Measurements from ENCODE around the gene CBLIF. TPM values are rescaled to one million over a fixed set of nuclear protein-coding genes. Genes with fewer than 3 reads are reported as not detected.
"Not testable (repeated sequence)": the region's sequence is repeated elsewhere in the genome, so short reads cannot be mapped to it uniquely, and the experiment has no call there.

CBLIF gene
- total RNA-seq, 1 donor from 2014 or later, result 54.6 TPM

GRCh38 chr11:59857439-59858434 lies 12.4 kb upstream of the CBLIF start:
- H3K27ac Mint-ChIP-seq, result no peak overlapping the region
- TF ChIP-seq CTCF (conservative IDR thresholded peaks at IDR 0.05), result no peak

GRCh38 chr11:59854871-59855270 lies 9.6 kb upstream of the CBLIF start:
- Mint-ChIP-seq H3K27ac (no peak overlapping the region), H3K9me3 (no peaks in the 10 kb centered on the region), H3K4me3 (no peak overlapping the region), H3K27me3 (no peaks in the 10 kb centered on the region), H3K4me1 (ENCODE audit: unreplicated experiment) (no peaks in the 10 kb centered on the region), H3K36me3 (no peaks in the 10 kb centered on the region)
- TF ChIP-seq CTCF (conservative IDR thresholded peaks at IDR 0.05), result no peak
- no peak for DNase-seq (ENCODE audit: extremely low spot score, unreplicated experiment)

More at GRCh38 chr11:59857439-59858434, 12.4 kb upstream of the CBLIF start:
- no peak overlapping the region for H3K4me3 Mint-ChIP-seq
- H3K9me3 Mint-ChIP-seq, result no peaks in the 10 kb centered on the region
- no peaks in the 10 kb centered on the region for H3K4me1 Mint-ChIP-seq (ENCODE audit: unreplicated experiment)
- no peaks in the 10 kb centered on the region for H3K36me3 Mint-ChIP-seq
- no peak for DNase-seq (ENCODE audit: extremely low spot score, unreplicated experiment)
- no peaks in the 10 kb centered on the region for H3K27me3 Mint-ChIP-seq

GRCh38 chr11:59851416-59851815 lies 6.1 kb upstream of the CBLIF start:
- not testable (repeated sequence) for H3K4me1 Mint-ChIP-seq (ENCODE audit: unreplicated experiment); H3K4me3 Mint-ChIP-seq; H3K36me3 Mint-ChIP-seq; H3K27ac Mint-ChIP-seq; DNase-seq (ENCODE audit: extremely low spot score, unreplicated experiment); H3K27me3 Mint-ChIP-seq; H3K9me3 Mint-ChIP-seq

GRCh38 chr11:59849551-59849950 lies 4.3 kb upstream of the CBLIF start:
- not testable (repeated sequence) for H3K36me3 Mint-ChIP-seq; H3K4me3 Mint-ChIP-seq; H3K9me3 Mint-ChIP-seq; H3K27me3 Mint-ChIP-seq; H3K4me1 Mint-ChIP-seq (ENCODE audit: unreplicated experiment); DNase-seq (ENCODE audit: extremely low spot score, unreplicated experiment); H3K27ac Mint-ChIP-seq

- Mint-ChIP-seq H3K27me3 (peaks cover 3% of the 10 kb centered on the region), H3K36me3 (no peaks in the 10 kb centered on the region), H3K9me3 (no peaks in the 10 kb centered on the region), H3K4me3 (no peak overlapping the region), H3K4me1 (ENCODE audit: unreplicated experiment) (peaks cover 4% of the 10 kb centered on the region), H3K27ac (peak overlapping the region; percentile 16)
- TF ChIP-seq CTCF (conservative IDR thresholded peaks at IDR 0.05), result no peak
- no peak for DNase-seq (ENCODE audit: extremely low spot score, unreplicated experiment)
Measured at GRCh38 chr11:59849129-59849528, 3.8 kb upstream of the CBLIF start.

- not testable (repeated sequence) for H3K9me3 Mint-ChIP-seq; H3K27me3 Mint-ChIP-seq; H3K4me3 Mint-ChIP-seq; DNase-seq (ENCODE audit: extremely low spot score, unreplicated experiment); H3K27ac Mint-ChIP-seq; H3K4me1 Mint-ChIP-seq (ENCODE audit: unreplicated experiment); H3K36me3 Mint-ChIP-seq
Measured at GRCh38 chr11:59848439-59848838, 3.1 kb upstream of the CBLIF start.

GRCh38 chr11:59847626-59848025 lies 2.3 kb upstream of the CBLIF start:
- Mint-ChIP-seq H3K9me3 (no peaks in the 10 kb centered on the region), H3K27ac (no peak overlapping the region), H3K36me3 (no peaks in the 10 kb centered on the region), H3K4me1 (ENCODE audit: unreplicated experiment) (peaks cover 4% of the 10 kb centered on the region), H3K4me3 (no peak overlapping the region), H3K27me3 (peaks cover 3% of the 10 kb centered on the region)
- no peak for TF ChIP-seq CTCF (conservative IDR thresholded peaks at IDR 0.05)
- no peak for DNase-seq (ENCODE audit: extremely low spot score, unreplicated experiment)

All from type B pancreatic cell (in vitro differentiated cells).